Motor neuron (in vitro differentiated cells): Measurements from ENCODE around the gene USP7. TPM values are rescaled to one million over a fixed set of nuclear protein-coding genes. Genes with fewer than 3 reads are reported as not detected.
"Not testable (repeated sequence)": the region's sequence is repeated elsewhere in the genome, so short reads cannot be mapped to it uniquely, and the experiment has no call there.

Source experiments
- ATAC-seq, 8 experiments: fragments of 200-7000 bp; cut with Tn5 transposase; replicated peaks in 6 of 8; 2 replicates each; pipeline ENCODE4 v1.8.0; 2021; ENCODE audit warnings: mild to moderate bottlenecking in 8 of 8, moderate library complexity in 8 of 8
- H3K27ac ChIP-seq, 2 donors: fragments of 250-450 bp; sonication (Bioruptor Pico); 2 replicates each; pipeline ENCODE4 v1.9.0; 2021; ENCODE audit warnings: antibody characterized with exemption in 2 of 2, mild to moderate bottlenecking in 2 of 2, moderate library complexity in 1 of 2
- H3K4me1 ChIP-seq, 2 donors: fragments of 250-450 bp; sonication (Bioruptor Pico); replicated peaks in 1 of 2; 2 replicates each; pipeline ENCODE4 v1.6.1; 2021; ENCODE audit warnings: antibody characterized with exemption in 2 of 2, mild to moderate bottlenecking in 2 of 2, moderate library complexity in 1 of 2
- H3K4me3 ChIP-seq, 5 donors: fragments of 250-450 bp; sonication (Bioruptor Pico); 2 replicates each; pipeline ENCODE4 v1.9.0; 2021; ENCODE audit warnings: antibody characterized with exemption in 5 of 5, mild to moderate bottlenecking in 5 of 5, moderate library complexity in 4 of 5
- WGBS, 10 experiments: fragments of 450-650 bp; shearing (Covaris generic); methylation state at CpG; one replicate each; pipeline ENCODE4 v1.0.0; 2022; 5-methylcytosine and 5-hydroxymethylcytosine counted together
- in situ Hi-C, 9 experiments: fragments of 400-800 bp; cut with MboI; loops; one replicate each; pipeline ENCODE4 v1.15.0; 2021; ENCODE audit warnings: low sequenced_read_pairs in 9 of 9, low pct_unique_long_range_greater_than_20kb in 2 of 9; ENCODE audit not compliant: unreplicated experiment in 9 of 9
- total RNA-seq, 8 experiments: library from RNA; unstranded; fragments of 300-600 nt; gene quantifications; 2 replicates each; pipeline versions ENCODE4 v1.2.3 to v1.2.4, GENCODE V29; 2022

The USP7 gene
- total RNA-seq, 8 experiments from 2014 or later: 39.1 to 83.0 (median 64.6) TPM

- no peak for ATAC-seq
- in situ Hi-C loops: loop anchor here in 2 of 9 experiments (25.0 kb wide), 1 partner anchor 225 kb away; the partner anchor contains the start of gene ABAT (in 2 of the 2)
- Histone ChIP-seq H3K4me1 (peaks cover 3 to 18% of the 10 kb centered on the region in 2 donors), H3K27ac (no peak overlapping the region), H3K4me3 (no peak overlapping the region)
- 0 to 80% (median 67%) methylated on average over 1 to 13 of the region's 19 CpGs; no CpG with 5 or more reads in 2 of the 10 experiments for WGBS, 10 experiments
Observed at GRCh38 chr16:8886593-8887430, 76.9 kb downstream of the USP7 start.

- in situ Hi-C loops: loop anchor here in 2 of 9 experiments (25.0 kb wide), 1 partner anchor 224 kb away; the partner anchor contains the start of gene ABAT (in 2 of the 2)
- peak; percentile 20 to 77 (median 58) for ATAC-seq
- 28 to 84% (median 46%) methylated on average over 1 to 6 of the region's 20 CpGs; no CpG with 5 or more reads in 4 of the 10 experiments for WGBS, 10 experiments
- H3K4me1 ChIP-seq: peaks cover 0 to 14% of the 10 kb centered on the region in 2 donors
- H3K4me3 ChIP-seq: no peak overlapping the region
- H3K27ac ChIP-seq: no peak overlapping the region
Observed at GRCh38 chr16:8885674-8886592, 77.8 kb downstream of the USP7 start.

- 20 to 100% (median 91%) methylated on average over 1 to 6 of the region's 17 CpGs; no CpG with 5 or more reads in 2 of the 10 experiments for WGBS, 10 experiments
- ATAC-seq: no peak
- Histone ChIP-seq H3K27ac (no peak overlapping the region), H3K4me1 (peaks cover 0 to 14% of the 10 kb centered on the region in 2 donors), H3K4me3 (no peak overlapping the region)
- in situ Hi-C loops: loop anchor here in 2 of 9 experiments (25.0 kb wide), 1 partner anchor 221 kb away; the partner anchor contains the start of gene ABAT (in 2 of the 2)
Observed at GRCh38 chr16:8882725-8883377, 80.9 kb downstream of the USP7 start.

- 69 to 80% methylated on average over 1 to 3 of the region's 10 CpGs; no CpG with 5 or more reads in 8 of the 10 experiments for WGBS, 10 experiments
- in situ Hi-C loops: loop anchor here in 2 of 9 experiments (25.0 kb wide), 1 partner anchor 220 kb away; the partner anchor contains the start of gene ABAT (in 2 of the 2)
Observed at GRCh38 chr16:8882041-8882617, 81.6 kb downstream of the USP7 start, which contains the start of gene LITAFD. Gene LITAFD, plus strand, starts transcription at chr16:8882351. Its CDS starts 2,005 bp downstream, at chr16:8884356.

GRCh38 chr16:8880839-8881510 lies 82.7 kb downstream of the USP7 start:
- Histone ChIP-seq H3K4me1 (peaks cover 0 to 7% of the 10 kb centered on the region in 2 donors), H3K27ac (no peak overlapping the region), H3K4me3 (no peak overlapping the region)
- in situ Hi-C loops: loop anchor here in 2 of 9 experiments (25.0 kb wide), 1 partner anchor 219 kb away; the partner anchor contains the start of gene ABAT (in 2 of the 2)
- no peak for ATAC-seq
- 64 to 100% (median 90%) methylated on average over 1 to 5 of the region's 8 CpGs; no CpG with 5 or more reads in 3 of the 10 experiments for WGBS, 10 experiments

More at GRCh38 chr16:8882041-8882617, 81.6 kb downstream of the USP7 start, which contains the start of gene LITAFD:
- Histone ChIP-seq H3K27ac (no peak within 1 kb of the TSS), H3K4me1 (peaks cover 0 to 14% of the 10 kb centered on the region in 2 donors), H3K4me3 (no peak within 1 kb of the TSS)
- no peak for ATAC-seq

- Histone ChIP-seq H3K4me3 (no peak overlapping the region), H3K4me1 (no peaks in the 10 kb centered on the region), H3K27ac (no peak overlapping the region)
- 8 to 80% (median 13%) methylated on average over 1 to 4 of the region's 6 CpGs; no CpG with 5 or more reads in 7 of the 10 experiments for WGBS, 10 experiments
- peak in 4 of 8 experiments; percentile 13 to 36 (median 34) for ATAC-seq
- in situ Hi-C loops: loop anchor here in 2 of 9 experiments (25.0 kb wide), 1 partner anchor 216 kb away; the partner anchor contains the start of gene ABAT (in 2 of the 2)
Observed at GRCh38 chr16:8878523-8878911, 85.2 kb downstream of the USP7 start.

- ATAC-seq: peak in 1 of 8 experiments; percentile 17
- whole genome bisulfite sequencing, 10 experiments: 74 to 88% methylated on average over 3 to 5 of the region's 8 CpGs; no CpG with 5 or more reads in 8 of the 10 experiments
- Histone ChIP-seq H3K27ac (no peak overlapping the region), H3K4me3 (no peak overlapping the region), H3K4me1 (no peaks in the 10 kb centered on the region)
- in situ Hi-C loops: loop anchor here in 2 of 9 experiments (25.0 kb wide), 1 partner anchor 216 kb away; the partner anchor contains the start of gene ABAT (in 2 of the 2)
Observed at GRCh38 chr16:8877894-8878522, 85.7 kb downstream of the USP7 start.

GRCh38 chr16:8875317-8875716 lies 88.4 kb downstream of the USP7 start:
- H3K27ac ChIP-seq, H3K4me3 ChIP-seq, H3K4me1 ChIP-seq, ATAC-seq: not testable (repeated sequence)
- in situ Hi-C loops: loop anchor here in 2 of 9 experiments (25.0 kb wide), 1 partner anchor 213 kb away; the partner anchor contains the start of gene ABAT (in 2 of the 2)
- 60 to 100% (median 90%) methylated on average over 1 to 6 of the region's 7 CpGs; no CpG with 5 or more reads in 3 of the 10 experiments for WGBS, 10 experiments

- no peak for ATAC-seq
- no peak overlapping the region for H3K4me3 ChIP-seq
- H3K27ac ChIP-seq: no peak overlapping the region
- peaks cover 0 to 3% of the 10 kb centered on the region in 2 donors for H3K4me1 ChIP-seq
- WGBS, 10 experiments: 0 to 90% (median 69%) methylated on average over 1 to 3 of the region's 6 CpGs; no CpG with 5 or more reads in 5 of the 10 experiments
- in situ Hi-C loops: no loop called here
Observed at GRCh38 chr16:8874388-8874787, 89.3 kb downstream of the USP7 start.

GRCh38 chr16:8873866-8874195 lies 89.9 kb downstream of the USP7 start:
- H3K4me3 ChIP-seq, in situ Hi-C loops, ATAC-seq, H3K27ac ChIP-seq, H3K4me1 ChIP-seq: not testable (repeated sequence)
- 73 to 100% (median 85%) methylated on average over 1 to 7 of the region's 7 CpGs; no CpG with 5 or more reads in 4 of the 10 experiments for WGBS, 10 experiments
